C4-2B (cell line): Measurements from ENCODE around the gene MYCBP2.

Experiments used
- ZFX ChIP-seq: fragments of 450-650 bp; IDR thresholded peaks from 2 replicates; pipeline ENCODE4 v1.6.1; 2017
- TF ChIP-seq, protein P1 (sequence below): fragments of 450-650 bp; conservative IDR thresholded peaks from 2 replicates; pipeline ENCODE4 v1.5.1; 2017; ENCODE audit warnings: mild to moderate bottlenecking

DNA sequence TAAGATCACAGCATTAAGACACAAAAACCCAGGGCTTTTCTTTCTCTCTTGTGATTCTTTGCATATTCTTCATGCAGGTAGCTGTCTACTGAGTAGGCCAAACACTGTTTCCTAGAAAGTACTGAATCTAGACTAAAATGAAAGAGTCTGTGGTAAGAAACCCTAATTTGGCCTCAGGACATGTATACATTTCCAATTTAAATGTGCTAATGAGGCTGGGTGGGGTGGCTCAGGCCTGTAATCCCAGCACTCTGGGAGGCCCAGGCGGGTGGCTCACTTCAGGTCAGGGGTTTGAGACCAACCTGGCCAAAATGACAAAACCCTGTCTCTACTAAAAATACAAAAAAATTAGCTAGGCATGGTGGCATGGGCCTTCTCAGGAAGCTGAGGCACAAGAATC, 57.8 kb downstream of the MYCBP2 start:
- TF ChIP-seq, protein P1, sequence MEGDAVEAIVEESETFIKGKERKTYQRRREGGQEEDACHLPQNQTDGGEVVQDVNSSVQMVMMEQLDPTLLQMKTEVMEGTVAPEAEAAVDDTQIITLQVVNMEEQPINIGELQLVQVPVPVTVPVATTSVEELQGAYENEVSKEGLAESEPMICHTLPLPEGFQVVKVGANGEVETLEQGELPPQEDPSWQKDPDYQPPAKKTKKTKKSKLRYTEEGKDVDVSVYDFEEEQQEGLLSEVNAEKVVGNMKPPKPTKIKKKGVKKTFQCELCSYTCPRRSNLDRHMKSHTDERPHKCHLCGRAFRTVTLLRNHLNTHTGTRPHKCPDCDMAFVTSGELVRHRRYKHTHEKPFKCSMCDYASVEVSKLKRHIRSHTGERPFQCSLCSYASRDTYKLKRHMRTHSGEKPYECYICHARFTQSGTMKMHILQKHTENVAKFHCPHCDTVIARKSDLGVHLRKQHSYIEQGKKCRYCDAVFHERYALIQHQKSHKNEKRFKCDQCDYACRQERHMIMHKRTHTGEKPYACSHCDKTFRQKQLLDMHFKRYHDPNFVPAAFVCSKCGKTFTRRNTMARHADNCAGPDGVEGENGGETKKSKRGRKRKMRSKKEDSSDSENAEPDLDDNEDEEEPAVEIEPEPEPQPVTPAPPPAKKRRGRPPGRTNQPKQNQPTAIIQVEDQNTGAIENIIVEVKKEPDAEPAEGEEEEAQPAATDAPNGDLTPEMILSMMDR = no peak
- no peak for TF ChIP-seq ZFX
